GM19324 (cell line): ENCODE data around the gene THSD7A.

Source experiments
- ATAC-seq: cut with Tn5 transposase; IDR thresholded peaks from one replicate; pipeline ENCODE4 v1.9.1; 2021; ENCODE audit warnings: mild to moderate bottlenecking, moderate library complexity; ENCODE audit not compliant: unreplicated experiment, low FRiP score

The THSD7A gene

GRCh38 chr7:11591055-11591633, 240.9 kb downstream of the THSD7A start:
- no peak for ATAC-seq

GRCh38 chr7:11589251-11589650, 242.7 kb downstream of the THSD7A start:
- ATAC-seq, result no peak

GRCh38 chr7:11587814-11588213, 244.2 kb downstream of the THSD7A start:
- no peak for ATAC-seq

GRCh38 chr7:11587048-11587447, 244.9 kb downstream of the THSD7A start:
- no peak for ATAC-seq

- no peak for ATAC-seq
These were observed 247.5 kb downstream of the THSD7A start for GRCh38 chr7:11584406-11585031.

- no peak for ATAC-seq
These were observed 252.9 kb downstream of the THSD7A start for GRCh38 chr7:11579141-11579540.

GRCh38 chr7:11576310-11576709, 255.7 kb downstream of the THSD7A start:
- ATAC-seq, result no peak

- ATAC-seq, result no peak
These were observed 258.8 kb downstream of the THSD7A start for GRCh38 chr7:11573128-11573750.

- no peak for ATAC-seq
These were observed 261.0 kb downstream of the THSD7A start for GRCh38 chr7:11570922-11571550.

GRCh38 chr7:11570205-11570604, 261.8 kb downstream of the THSD7A start:
- no peak for ATAC-seq

- no peak for ATAC-seq
These were observed 264.4 kb downstream of the THSD7A start for GRCh38 chr7:11567571-11567970.

- ATAC-seq, result no peak
These were observed 274.4 kb downstream of the THSD7A start for GRCh38 chr7:11557627-11558026.

- no peak for ATAC-seq
These were observed 279.2 kb downstream of the THSD7A start for GRCh38 chr7:11552676-11553296.

GRCh38 chr7:11551470-11551869, 280.5 kb downstream of the THSD7A start:
- no peak for ATAC-seq

- no peak for ATAC-seq
These were observed 283.5 kb downstream of the THSD7A start for GRCh38 chr7:11548532-11548931.

- ATAC-seq, result no peak
These were observed 290.7 kb downstream of the THSD7A start for GRCh38 chr7:11541330-11541729.

- no peak for ATAC-seq
These were observed 291.7 kb downstream of the THSD7A start for GRCh38 chr7:11540271-11540761.

GRCh38 chr7:11539853-11540252, 292.1 kb downstream of the THSD7A start:
- no peak for ATAC-seq

- ATAC-seq, result no peak
These were observed 293.2 kb downstream of the THSD7A start for GRCh38 chr7:11538751-11539299.

- ATAC-seq, result no peak
These were observed 298.7 kb downstream of the THSD7A start for GRCh38 chr7:11533229-11533820.
